ENCODE results near the gene ATP10B. TPM values are rescaled to one million over a fixed set of nuclear protein-coding genes. Genes with fewer than 3 reads are reported as not detected.

Gene ATP10B
- total RNA-seq, 4 donors from 2014 or later, result 17.9 to 29.6 (median 23.5) TPM

- TF ChIP-seq CTCF (IDR thresholded peaks at IDR 0.05) (no peak), POLR2A (IDR thresholded peaks at IDR 0.05) (no peak)
- H3K4me3 ChIP-seq (ENCODE audit: low read depth, poor library complexity, severe bottlenecking), result no peak overlapping the region
- no peak for DNase-seq (ENCODE audit: low spot score in 2 of 2)
- intact Hi-C loops (cut with DNase I; ENCODE audit: low total_unique reads), result no loop called here
- 51 to 55% methylated on average over 4 of the region's 4 CpGs for WGBS, 2 donors
Measured at GRCh38 chr5:160869989-160870521, 18.0 kb upstream of the ATP10B start.

GRCh38 chr5:160867976-160868375, 16.0 kb upstream of the ATP10B start:
- TF ChIP-seq POLR2A (IDR thresholded peaks at IDR 0.05) (no peak), CTCF (IDR thresholded peaks at IDR 0.05) (no peak)
- intact Hi-C loops (cut with DNase I; ENCODE audit: low total_unique reads), result no loop called here
- no peak overlapping the region for H3K4me3 ChIP-seq (ENCODE audit: low read depth, poor library complexity, severe bottlenecking)
- DNase-seq (ENCODE audit: low spot score in 2 of 2), result no peak
- 93 to 95% methylated on average over 6 of the region's 6 CpGs for WGBS, 2 donors

- WGBS, 2 donors, result 83 to 95% methylated on average over 2 of the region's 2 CpGs
- TF ChIP-seq CTCF (IDR thresholded peaks at IDR 0.05) (no peak), POLR2A (IDR thresholded peaks at IDR 0.05) (no peak)
- no peak for DNase-seq (ENCODE audit: low spot score in 2 of 2)
- intact Hi-C loops (cut with DNase I; ENCODE audit: low total_unique reads), result no loop called here
- H3K4me3 ChIP-seq (ENCODE audit: low read depth, poor library complexity, severe bottlenecking), result no peak overlapping the region
Measured at GRCh38 chr5:160851451-160851850, 560 bp downstream of the ATP10B start.

GRCh38 chr5:160850421-160850820, 1.6 kb downstream of the ATP10B start:
- intact Hi-C loops (cut with DNase I; ENCODE audit: low total_unique reads), result no loop called here
- TF ChIP-seq POLR2A (IDR thresholded peaks at IDR 0.05), result no peak
- TF ChIP-seq CTCF (IDR thresholded peaks at IDR 0.05), result no peak
- DNase-seq (ENCODE audit: low spot score in 2 of 2), result no peak
- no peak overlapping the region for H3K4me3 ChIP-seq (ENCODE audit: low read depth, poor library complexity, severe bottlenecking)
- WGBS, 2 donors, result 75 to 82% methylated on average over 3 of the region's 3 CpGs

GRCh38 chr5:160847526-160848085, 4.4 kb downstream of the ATP10B start:
- intact Hi-C loops (cut with DNase I; ENCODE audit: low total_unique reads), result no loop called here
- 84 to 86% methylated on average over 5 of the region's 5 CpGs for WGBS, 2 donors
- DNase-seq (ENCODE audit: low spot score in 2 of 2), result no peak

More at GRCh38 chr5:160847526-160848085, 4.4 kb downstream of the ATP10B start:
- TF ChIP-seq POLR2A (IDR thresholded peaks at IDR 0.05) (no peak), CTCF (IDR thresholded peaks at IDR 0.05) (no peak)
- H3K4me3 ChIP-seq (ENCODE audit: low read depth, poor library complexity, severe bottlenecking), result no peak overlapping the region
